Kidney glomerular epithelial cell (primary cell): ENCODE data around the gene KRTAP4-2.
"Not testable (repeated sequence)": the region's sequence is repeated elsewhere in the genome, so short reads cannot be mapped to it uniquely, and the experiment has no call there.

Source experiments
- DNase-seq: peaks from one replicate; lab custom pipeline; 2025; lab: John Stamatoyannopoulos, UW

The KRTAP4-2 gene

DNA sequence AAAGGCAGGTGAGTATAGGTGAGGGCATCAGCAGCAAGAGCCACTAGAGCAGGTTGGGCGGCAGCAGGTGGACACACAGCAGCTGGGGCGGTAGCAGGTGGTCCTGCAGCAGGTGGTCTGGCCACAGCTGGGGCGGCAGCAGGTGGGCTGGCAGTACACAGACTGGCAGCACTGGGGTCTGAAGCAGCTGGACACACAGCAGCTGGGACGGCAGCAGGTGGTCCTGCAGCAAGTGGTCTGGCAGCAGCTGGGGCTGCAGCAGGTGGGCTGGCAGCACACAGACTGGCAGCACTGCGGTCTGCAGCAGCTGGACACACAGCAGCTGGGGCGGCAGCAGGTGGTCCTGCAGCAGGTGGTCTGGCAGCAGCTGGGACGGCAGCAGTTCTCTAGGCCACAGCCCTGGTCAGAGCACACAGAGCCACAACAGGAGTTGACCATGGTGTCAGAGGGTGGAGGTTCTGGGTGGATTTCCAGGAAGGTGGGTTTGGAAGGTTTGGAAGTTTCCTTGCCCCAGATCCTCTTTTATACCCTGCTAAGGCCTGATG is at the start of gene KRTAP4-2:
Gene KRTAP4-2 (minus strand): TSS at position 495 of the 545 bp plus-strand sequence. CDS start 57 bp downstream, at position 438.
- no peak for DNase-seq

DNA sequence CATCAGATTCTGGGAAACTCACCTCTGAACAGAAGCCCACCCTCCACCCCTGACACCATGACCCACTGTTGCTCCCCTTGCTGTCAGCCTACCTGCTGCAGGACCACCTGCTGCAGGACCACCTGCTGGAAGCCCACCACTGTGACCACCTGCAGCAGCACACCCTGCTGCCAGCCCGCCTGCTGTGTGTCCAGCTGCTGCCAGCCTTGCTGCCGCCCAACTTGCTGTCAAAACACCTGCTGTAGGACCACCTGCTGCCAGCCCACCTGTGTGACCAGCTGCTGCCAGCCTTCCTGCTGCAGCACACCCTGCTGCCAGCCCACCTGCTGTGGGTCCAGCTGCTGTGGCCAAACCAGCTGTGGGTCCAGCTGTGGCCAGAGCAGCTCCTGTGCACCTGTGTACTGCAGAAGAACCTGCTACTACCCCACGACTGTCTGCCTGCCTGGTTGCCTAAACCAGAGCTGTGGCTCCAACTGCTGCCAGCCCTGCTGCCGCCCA is 48.6 kb upstream of the KRTAP4-2 start, which contains the start of gene KRTAP9-2:
Gene KRTAP9-2 (plus strand): TSS at position 51 of the 498 bp plus-strand sequence. CDS start 7 bp downstream, at position 58.
- DNase-seq: not testable (repeated sequence)

DNA sequence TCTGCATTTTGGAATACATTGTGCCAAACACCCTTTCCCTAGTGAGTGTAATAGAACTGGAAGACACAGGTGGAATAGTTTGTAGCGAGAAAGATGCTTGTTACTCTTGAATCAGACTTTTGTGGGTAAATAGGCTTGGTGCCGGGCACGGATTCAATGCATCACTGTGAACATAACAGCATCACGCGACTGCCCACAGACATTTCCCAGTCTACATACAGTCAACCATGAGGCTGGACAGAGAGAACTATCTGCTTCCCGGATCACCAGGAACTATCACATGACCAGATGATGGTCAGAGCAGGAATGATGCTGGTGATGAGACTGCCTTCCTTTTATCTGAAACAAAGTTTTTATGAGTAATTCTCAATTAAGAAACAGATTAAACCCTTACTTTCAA is 48.0 kb upstream of the KRTAP4-2 start:
- DNase-seq: no peak

DNA sequence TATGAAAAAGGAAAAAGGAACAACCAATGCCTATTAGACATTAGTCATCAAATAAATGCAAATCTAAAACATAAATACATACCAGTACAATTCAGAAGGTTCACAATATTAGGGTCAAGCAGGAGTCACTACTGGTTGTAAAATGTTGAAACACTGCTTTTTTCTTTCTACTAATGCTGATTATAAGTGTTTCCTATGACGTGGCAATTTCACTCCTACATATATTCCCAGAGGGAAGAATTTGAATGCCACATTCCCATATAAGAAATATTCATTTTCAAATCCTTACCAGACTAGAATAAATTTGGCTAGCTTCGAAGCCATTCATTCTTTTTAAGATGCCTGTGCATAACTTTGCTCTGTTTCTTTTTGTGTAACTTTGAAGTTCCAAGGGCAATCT is 45.8 kb upstream of the KRTAP4-2 start:
- no peak for DNase-seq

DNA sequence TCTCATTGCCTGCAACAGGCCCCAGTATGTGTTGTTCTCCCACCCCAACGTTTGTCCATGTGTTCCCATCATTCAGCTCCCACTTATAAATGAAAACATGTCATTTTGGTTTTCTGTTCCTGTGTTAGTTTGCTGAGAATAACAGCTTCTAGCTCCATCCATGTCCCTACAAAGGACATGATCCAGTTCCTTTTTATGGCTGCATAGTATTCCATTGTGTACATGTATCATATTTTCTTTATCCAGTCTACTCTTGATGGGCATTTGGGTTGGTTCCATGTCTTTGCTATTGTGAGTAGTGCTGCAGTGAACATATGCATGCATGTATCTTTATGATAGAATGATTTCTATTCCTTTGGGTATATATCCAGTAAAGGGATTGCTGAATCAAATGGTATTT is 37.7 kb upstream of the KRTAP4-2 start:
- DNase-seq: no peak

DNA sequence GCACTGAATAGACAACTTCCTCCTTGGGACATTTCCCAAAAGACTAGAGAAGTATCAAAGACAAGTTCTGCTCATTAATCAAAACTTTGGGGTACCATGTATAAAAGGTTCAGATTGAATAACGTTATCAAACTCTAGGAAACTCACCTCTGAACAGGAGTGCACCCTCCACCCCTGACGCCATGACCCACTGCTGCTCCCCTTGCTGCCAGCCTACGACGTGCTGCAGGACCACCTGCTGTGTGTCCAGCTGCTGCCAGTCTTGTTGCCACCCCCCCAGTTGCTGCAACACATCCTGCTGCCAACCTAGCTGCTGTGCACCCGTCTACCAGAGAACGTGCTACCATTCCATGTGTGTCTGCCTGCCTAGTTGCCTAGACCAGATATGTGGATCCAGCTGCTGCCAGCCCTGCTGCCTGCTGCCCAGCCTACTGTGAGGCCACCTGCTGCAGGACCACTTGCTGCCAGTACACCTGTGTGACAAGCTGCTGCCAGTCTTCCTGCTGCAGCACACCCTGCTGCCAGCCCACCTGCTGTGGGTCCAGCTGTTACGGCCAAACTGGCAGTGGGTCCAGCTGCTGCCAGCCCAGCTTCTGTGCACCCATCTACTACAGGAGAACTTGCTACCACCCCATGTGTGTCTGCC is 34.6 kb upstream of the KRTAP4-2 start:
- DNase-seq: no peak

DNA sequence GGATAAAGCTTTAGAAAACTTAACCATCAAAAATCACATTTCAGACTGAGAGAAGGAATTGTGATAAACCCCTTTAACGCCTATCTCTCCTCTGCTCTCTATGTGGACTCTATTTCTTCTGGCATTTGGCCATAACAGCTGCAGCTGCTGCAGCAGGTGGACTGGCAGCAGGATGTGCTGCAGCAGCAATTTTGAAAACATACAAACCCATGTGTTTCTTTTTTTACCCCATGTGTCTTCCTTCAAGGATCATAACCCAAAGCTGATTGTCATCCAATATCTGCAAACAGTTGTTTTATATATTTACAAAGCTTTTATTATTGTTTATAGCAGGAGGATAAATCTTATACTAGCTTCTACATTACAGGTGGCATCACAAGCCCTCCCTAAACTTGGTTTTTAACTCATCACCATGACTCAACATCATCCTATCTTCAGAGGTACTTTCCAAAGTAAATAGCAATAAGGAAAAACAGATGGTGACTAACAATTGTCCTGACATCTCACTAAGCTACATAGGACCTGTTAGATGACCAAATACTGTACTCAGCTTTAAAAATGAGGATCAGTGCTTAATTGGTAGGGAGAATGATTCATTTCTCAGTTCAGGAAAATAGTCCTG is 33.9 kb upstream of the KRTAP4-2 start:
- DNase-seq: peak; percentile 39

DNA sequence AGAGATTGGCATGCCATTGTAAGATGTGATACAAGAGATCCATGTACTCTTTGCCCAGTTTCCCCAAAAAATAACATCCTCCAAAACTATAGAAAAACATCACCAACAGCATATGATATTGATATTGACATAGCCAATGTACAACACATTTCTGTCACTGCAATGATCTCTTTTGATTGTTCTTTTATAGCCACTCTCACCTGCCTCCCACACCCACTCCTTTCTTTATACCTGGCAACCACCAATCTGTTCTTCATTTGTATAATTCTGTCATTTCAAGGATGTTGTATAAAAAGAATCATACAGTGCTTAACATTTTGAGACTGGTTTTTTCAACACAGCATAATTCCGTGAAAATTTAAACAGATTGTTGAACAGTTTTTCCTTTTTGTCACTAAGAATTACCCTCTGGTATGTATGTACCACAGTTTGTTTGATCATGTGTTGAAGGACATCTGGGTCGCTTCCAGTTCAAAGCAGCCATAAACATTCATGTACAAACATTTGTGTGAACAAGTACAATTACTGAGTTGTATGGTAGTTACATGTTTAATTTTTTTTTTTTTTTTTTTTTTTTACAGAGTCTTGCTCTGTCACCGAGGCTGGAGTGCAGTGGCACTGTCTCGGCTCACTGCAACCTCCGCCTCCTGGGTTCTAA is 21.5 kb upstream of the KRTAP4-2 start:
- DNase-seq: no peak

DNA sequence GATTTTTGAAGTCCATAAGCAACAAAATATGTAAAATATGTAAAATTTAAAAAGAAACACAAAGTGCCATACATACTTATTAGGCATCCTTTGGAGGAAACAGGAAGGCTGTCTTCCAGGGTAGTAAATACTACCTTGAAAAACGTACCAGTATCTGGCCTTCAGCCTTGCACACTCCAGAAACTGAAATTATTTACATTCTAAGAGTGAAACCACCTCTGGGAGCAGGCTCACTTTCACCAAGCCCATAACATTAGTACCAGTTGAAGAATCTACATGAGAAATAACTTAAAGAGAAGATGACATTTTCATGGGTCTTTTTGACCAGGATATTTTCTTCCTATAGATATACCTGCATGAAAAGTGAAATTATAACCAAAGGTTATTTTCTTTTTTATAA is 18.0 kb upstream of the KRTAP4-2 start:
- DNase-seq: no peak

DNA sequence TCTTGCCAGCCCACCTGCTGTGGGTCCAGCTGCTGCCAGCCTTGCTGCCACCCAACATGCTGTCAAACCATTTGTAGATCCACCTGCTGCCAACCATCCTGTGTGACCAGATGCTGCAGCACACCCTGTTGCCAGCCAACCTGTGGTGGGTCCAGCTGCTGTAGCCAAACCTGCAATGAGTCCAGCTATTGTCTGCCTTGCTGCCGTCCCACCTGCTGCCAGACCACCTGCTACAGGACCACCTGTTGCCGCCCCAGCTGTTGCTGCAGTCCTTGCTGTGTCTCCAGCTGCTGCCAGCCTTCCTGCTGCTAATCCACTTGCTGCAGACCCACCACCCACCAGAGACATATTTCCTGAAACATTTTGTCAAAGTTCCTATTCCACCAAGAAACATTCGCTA is 12.3 kb upstream of the KRTAP4-2 start:
- DNase-seq: no peak

DNA sequence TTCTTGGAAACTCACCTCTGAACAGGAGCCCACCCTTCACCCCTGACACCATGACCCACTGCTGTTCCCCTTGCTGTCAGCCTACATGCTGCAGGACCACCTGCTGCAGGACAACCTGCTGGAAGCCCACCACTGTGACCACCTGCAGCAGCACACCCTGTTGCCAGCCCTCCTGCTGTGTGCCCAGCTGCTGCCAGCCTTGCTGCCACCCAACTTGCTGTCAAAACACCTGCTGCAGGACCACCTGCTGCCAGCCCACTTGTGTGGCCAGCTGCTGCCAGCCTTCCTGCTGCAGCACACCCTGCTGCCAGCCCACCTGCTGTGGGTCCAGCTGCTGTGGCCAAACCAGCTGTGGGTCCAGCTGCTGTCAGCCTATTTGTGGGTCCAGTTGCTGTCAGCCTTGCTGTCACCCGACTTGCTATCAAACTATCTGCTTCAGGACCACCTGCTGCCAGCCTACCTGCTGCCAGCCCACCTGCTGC is 11.9 kb upstream of the KRTAP4-2 start, which contains the start of gene KRTAP9-1:
Gene KRTAP9-1 (plus strand): TSS at position 51 of the 482 bp plus-strand sequence. CDS start 0 bp downstream, at position 51.
- DNase-seq: not testable (repeated sequence)

DNA sequence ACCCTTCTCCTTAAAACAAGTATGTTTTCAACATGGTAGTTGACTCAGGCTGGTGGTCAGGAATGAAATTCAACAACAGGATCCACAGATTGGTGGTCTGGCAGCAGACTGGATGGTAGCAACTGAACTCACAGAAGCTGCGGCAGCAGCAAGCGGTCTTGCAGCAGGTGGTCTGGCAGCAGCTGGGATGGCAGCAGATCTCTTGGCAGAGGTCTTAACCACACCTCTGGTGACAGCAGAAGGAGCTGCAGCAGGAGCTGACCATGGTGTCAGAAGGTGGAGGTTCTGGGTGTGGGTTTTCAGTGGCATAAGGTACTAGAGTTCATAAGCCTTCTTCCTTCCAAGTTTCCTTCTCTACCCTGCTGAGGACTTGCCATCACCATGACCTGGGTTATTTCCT is 8.9 kb upstream of the KRTAP4-2 start:
- DNase-seq: no peak

DNA sequence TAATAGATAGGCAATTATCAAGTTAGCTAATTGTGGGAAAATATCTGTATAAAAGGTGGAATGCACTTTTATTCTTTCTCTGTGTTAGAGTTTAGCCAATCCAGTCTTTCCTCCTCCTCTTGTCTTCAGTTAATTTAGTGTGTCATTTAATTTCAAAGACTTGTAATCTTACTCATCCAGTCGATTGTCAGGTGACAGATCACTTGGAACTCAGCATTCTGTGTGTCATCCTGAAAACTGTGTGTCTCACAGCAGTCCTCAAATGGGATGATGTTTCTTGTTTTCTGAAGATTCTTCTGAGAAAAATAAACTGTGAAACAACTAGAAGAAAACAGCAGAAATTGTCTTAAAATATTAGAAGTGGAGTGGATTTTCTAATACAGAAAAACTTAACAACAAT is 7.0 kb upstream of the KRTAP4-2 start:
- no peak for DNase-seq

DNA sequence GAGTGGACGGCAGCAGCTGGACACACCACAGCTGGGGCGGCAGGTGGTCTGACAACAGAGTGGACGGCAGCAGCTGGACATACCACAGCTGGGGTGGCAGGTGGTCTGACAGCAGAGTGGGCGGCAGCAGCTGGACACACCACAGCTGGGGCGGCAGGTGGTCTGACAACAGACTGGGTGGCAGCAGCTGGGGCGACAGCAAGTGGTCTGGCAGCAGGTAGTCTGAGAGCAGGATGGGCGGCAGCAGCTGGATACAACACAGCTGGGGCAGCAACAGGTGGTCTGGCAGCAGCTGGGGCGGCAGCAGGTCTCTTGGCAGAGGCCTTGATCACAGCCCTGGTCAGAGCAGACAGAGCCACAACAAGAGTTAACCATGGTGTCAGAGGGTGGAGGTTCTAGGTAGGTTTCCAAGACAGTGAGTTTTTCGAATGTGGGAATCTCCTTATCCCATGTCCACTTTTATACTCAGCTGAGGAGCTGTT is 6.5 kb upstream of the KRTAP4-2 start, which contains the start of gene KRTAP4-1:
Gene KRTAP4-1 (minus strand): TSS at position 432 of the 482 bp plus-strand sequence. CDS start 57 bp downstream, at position 375.
- DNase-seq: no peak

DNA sequence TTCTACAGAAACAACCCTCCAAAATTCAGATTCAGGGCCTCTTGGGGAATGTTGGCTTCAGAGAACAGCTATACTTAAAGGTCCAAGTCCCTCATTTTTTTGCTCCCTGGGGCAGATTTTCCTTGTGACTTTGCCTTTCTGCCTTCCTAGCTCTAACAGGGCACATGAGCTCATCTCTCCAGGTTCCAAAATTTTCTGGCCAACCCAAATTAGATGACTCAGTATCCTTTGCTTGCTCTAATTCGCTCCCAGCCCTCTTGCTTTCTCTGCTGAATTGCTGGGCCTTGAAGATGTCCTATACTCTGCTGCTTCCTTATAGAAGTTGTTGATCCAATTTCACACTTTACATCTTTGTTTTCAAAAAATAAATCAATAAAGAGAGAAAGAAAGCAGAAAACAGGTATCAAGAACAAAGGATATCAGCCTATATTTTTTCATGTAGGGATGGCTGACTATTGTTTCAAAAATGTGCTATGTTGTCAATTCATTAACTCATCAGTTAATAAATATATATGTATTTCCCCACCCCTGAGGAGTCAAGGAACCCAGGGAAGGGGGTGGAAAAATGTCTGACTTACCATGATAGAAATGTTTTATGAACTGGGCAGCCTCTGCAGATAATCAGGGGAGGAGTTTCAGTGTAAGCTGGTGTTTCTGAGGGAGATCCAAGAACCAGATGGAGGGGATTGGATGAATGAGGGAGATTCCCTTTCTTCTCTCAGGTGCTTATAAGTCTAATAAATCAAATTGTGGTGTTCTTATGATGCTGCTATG is 1.0 kb upstream of the KRTAP4-2 start:
- no peak for DNase-seq

DNA sequence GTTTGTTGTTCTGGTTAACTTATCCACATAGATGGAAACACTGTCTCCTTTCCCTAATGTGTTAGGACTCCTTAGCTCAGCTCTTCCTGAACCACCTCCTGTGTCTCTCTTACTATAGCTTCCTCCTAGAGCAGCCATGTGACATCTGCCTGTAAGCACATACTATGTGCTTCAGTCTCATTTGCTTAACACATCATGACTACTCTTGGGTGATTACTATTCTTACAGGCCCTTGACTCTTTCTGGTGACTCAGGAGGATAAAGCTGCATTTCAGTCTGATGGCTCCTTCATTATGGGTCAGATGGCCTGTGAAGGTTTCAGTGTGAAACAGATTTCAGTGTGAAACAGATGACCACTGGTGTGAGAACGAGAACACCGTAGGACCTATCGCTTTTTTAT is 320 bp upstream of the KRTAP4-2 start:
- DNase-seq: peak; percentile 3

DNA sequence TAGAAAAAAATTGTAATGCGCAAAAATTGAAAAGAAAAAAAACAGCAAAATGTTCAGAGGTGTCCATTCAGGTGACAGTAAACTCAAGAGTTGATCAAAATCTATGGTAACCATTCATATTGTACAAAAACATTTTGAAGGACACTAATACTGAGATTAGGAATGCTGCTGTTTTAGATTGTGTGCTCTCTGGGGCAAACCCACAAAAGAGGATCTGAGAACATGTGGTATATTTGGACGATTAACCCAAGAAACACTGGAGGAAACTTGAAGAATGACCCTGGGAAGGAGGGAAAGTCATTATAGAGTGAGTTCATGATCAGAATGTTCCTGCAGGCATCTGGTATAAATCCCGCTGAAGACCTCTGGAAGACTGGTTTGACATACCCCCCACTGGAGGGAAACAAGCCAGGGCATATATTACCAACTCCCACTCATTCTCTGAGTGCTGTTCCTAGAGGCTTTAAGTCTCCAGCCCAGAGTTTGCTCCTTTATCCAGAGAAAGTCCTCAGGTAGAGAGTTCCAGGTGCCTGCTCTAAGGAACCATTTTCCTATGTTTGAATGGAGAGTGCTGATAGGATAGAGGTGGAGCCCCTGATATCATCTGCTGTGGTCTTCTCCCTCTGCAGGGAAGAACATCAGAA is 1.2 kb downstream of the KRTAP4-2 start:
- no peak for DNase-seq

DNA sequence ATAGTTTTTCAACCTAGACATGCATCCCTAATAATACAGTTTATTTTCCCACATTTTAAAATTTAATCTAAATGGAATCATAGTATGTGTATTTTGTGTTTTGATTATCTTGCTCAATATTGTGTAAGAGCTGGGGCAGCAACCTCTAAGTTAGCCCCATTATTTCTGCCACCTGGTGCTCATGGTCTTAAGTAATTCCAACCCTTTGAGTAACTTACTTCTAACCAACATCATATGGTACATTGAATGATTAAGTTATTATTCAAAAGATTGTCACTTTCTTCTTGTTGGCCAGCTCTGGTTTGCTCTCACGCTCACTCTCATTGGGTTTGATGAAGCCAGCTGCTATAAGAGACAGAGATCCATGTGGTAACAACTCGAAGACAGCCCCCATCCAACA is 6.1 kb downstream of the KRTAP4-2 start:
- DNase-seq: no peak

DNA sequence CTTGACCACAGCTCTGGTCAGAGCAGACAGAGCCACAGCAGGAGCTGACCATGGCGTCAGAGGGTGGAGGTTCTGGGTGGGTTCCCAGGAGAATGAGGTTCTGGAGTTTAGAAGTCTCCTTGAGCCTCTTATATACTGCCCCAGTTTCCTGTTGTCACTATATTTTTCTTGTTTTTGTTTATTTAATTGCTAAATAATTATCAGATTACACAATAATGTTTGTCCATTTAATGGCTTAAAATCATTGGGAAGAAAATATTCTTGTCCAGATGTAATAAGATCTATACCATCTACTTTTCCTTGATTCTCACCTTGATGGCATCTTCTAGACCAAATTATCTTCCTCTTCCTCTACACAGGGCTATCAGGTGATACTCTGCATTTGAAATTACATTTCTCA is 9.9 kb downstream of the KRTAP4-2 start, which contains the start of gene KRTAP4-3:
Gene KRTAP4-3 (minus strand): TSS at position 101 of the 400 bp plus-strand sequence. CDS start 49 bp downstream, at position 52.
- no peak for DNase-seq

DNA sequence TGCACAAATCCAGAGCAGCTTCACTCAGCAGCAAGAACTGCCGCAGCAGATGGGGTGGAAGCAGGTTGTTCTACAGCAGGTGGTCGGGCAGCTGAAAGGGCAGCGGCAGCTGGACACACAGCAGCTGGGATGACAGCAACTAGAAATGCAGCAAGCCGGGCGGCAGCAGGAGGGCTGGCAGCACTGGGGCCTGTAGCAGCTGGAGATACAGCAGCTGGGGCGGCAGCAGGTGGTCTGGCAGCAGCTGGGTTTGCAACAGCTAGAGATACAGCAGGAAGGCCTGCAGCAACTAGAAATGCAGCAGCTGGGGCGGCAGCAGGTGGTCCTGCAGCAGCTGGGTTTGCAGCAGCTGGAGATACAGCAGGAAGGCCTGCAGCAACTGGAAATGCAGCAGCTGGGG is 10.5 kb downstream of the KRTAP4-2 start:
- no peak for DNase-seq

DNA sequence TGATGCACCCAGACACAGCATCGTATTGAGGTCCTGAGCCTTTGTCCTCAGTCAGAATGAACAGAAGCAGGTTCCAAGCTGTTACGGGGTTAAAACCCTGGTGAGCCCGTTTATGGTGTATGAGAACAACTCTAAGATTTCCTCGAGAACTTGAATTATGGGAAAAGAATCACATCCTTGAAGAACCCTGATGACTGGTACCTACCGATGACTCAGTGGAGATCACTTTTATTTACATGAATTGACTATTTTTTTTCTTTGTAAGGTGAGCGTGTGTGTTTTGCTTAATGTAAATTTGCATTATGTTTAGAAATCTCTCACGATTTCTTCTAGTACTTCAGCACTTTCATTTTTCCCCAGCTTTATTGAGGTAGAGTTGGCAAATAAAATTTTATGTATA is 14.2 kb downstream of the KRTAP4-2 start:
- DNase-seq: no peak
